ENCODE results near the gene ITSN1.

GRCh38 chr21:33944185-33944763 lies 302.0 kb downstream of the ITSN1 start:
- TF ChIP-seq, protein P1, sequence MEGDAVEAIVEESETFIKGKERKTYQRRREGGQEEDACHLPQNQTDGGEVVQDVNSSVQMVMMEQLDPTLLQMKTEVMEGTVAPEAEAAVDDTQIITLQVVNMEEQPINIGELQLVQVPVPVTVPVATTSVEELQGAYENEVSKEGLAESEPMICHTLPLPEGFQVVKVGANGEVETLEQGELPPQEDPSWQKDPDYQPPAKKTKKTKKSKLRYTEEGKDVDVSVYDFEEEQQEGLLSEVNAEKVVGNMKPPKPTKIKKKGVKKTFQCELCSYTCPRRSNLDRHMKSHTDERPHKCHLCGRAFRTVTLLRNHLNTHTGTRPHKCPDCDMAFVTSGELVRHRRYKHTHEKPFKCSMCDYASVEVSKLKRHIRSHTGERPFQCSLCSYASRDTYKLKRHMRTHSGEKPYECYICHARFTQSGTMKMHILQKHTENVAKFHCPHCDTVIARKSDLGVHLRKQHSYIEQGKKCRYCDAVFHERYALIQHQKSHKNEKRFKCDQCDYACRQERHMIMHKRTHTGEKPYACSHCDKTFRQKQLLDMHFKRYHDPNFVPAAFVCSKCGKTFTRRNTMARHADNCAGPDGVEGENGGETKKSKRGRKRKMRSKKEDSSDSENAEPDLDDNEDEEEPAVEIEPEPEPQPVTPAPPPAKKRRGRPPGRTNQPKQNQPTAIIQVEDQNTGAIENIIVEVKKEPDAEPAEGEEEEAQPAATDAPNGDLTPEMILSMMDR (IDR thresholded peaks at IDR 0.05): no peak
- no peak for TF ChIP-seq POLR2A (IDR thresholded peaks at IDR 0.05)

All from tibial nerve (tissue), 3 donors.